GM19372 (cell line): ENCODE measurements around the gene NCK1.
"Not testable (repeated sequence)": the region's sequence is repeated elsewhere in the genome, so short reads cannot be mapped to it uniquely, and the experiment has no call there.

Experiments used
- ATAC-seq: cut with Tn5 transposase; IDR thresholded peaks from one replicate; pipeline ENCODE4 v1.9.1; 2021; ENCODE audit warnings: mild to moderate bottlenecking, low read depth, moderate library complexity; ENCODE audit not compliant: unreplicated experiment

The NCK1 gene

DNA sequence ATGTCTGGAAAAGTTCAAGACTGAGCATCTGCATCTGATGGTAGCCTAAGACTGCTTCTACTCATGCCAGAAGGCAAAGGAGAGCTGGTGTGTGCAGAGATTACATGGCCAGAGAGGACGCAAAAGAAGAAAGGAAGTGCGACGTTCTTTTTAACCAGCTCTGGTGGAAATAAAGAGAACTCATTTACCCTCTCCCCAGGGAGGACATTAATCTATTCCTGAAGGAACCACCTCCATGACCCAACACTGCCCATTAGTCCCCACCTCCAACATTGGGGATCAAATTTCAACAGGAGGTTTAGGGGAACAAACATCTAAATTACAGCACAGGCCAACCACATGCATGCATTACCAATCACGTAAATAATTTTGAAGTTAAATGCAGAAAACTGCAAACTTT, 1.5 kb upstream of the NCK1 start:
- ATAC-seq, result no peak

DNA sequence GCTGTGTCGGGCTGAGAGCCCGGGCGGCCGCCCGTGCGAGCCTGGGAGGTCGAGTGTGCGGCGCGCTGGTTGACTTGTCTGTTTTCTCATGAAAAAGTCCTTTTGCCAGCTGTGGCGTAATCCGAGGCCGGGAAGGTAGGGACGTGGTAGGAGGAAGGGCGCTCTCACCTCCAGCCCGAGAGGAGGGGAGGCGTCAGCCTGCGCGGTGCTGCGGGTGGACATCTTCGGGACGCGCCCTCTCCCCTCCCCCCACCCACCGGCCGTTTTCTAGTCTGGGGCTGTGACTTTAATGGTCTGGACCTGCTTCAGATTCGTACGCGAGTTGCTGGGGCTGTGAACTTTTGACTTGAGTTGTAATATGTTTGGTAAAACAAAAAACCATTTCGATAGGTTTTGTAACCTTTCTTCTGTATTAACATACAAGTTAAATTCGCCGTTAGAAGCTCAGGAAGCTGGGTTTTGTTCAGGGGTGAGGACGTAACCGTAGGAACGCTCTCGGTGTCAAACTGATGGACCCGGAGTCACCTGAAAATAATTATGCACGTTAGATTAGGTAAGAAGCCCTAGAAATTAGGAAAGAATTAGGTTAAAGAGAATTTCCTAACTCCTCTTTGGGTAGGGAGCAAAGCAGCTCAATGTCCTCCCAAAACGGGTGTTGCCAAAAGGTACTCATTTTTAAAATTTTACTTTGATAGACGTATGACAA, 762 bp downstream of the NCK1 start:
- peak; percentile 15 for ATAC-seq

DNA sequence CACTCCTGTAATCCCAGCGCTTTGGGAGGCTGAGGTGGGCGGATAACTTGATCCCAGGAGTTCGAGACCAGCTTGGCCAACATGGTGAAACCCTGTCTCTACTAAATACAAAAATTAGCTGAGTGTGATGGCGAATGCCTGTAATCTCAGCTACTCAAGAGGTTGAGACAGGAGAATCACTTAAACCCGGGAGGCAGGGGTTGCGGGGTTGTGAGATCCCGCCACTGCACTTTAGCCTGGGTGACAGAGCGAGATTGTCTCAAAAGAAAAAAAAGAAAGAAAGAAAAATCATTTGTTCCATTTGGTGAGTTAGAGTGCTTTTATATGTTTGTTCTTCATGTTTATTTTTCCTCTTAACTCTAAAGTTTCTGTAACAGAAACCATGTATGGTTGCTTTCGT, 7.3 kb downstream of the NCK1 start:
- no peak for ATAC-seq

DNA sequence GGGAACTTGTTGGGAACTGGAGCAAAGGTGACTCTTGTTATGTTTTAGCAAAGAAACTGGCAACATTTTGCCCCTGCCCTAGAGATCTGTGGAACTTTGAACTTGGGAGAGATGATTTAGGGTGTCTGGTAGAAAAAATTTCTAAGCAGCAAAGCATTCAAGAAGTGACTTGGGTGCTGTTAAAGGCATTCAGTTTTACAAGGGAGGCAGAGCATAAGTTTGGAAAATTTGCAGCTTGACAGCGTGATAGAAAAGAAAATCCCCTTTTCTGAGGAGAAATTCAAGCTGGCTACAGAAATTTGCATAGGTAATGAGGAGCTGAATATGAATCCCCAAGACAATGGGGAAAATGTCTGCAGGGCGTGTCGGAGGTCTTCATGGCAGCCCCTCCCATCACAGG, 10.2 kb downstream of the NCK1 start:
- ATAC-seq, result not testable (repeated sequence)

DNA sequence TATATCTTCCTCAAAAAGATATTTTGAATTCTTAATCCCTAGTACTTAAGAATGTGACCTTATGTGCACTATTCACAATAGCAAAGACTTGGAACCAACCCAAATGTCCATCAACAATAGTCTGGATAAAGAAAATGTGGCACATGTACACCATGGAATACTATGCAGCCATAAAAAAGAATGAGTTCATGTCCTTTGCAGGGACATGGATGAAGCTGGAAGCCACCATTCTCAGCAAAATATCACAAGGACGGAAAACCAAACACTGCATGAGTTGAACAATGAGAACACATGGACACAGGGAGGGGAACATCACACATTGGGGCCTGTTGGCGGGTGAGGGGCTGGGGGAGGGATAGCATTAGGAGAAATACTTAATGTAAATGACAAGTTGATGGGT, 17.5 kb downstream of the NCK1 start:
- ATAC-seq, result not testable (repeated sequence)

DNA sequence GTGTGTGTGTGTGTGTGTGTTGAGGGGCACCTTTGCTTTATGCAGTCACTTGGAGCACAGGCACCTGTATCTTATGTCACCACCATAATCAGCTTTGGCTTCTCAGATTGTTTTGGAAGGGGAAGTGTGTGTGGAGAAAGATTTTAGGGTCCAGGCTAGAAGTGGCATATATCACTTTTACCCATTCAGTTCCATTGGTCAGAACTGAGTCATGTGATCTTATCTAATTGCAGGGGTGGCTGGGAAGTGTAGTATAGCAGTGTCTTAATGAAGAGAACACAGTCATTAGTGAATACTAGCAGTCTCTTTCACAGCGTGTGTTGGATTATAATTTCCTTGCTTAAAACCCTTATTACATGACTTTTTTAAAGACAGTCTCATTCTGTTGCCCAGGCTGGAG, 20.6 kb downstream of the NCK1 start:
- ATAC-seq, result no peak

DNA sequence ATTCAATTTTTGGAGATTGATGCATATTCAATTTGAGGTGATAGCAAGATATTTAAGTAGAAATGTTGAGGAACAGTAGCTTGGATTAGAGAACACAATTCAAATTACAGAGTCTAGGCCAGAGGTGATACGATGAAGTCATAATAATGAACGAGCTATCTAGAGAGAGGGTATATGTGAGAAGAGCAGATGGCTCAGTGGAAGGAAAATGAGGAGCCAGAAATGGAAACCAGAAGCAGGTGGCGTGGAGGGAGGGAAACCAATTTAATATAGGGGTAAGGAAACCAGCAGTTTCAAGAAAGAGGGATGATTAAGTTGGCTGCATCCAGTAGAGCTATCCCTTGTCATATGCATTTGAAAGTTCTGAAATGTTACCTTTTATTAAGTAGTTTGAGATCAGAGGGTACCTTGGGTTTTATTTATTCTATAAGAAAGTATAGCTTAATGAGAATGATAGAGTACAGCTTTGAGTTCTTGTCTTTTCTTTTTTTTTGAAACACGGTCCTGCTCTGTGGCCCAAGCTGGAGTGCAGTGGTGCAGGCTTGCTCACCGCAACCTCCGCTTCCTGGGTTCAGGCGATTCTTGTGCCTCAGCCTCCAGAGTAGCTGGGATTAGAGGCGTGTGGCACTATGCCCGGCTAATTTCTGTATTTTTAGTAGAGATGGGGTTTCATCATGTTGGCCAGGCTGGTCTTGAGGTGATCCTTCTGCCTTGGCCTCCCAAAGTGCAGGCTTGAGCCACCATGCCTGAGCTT, 22.1 kb downstream of the NCK1 start:
- ATAC-seq, result no peak

DNA sequence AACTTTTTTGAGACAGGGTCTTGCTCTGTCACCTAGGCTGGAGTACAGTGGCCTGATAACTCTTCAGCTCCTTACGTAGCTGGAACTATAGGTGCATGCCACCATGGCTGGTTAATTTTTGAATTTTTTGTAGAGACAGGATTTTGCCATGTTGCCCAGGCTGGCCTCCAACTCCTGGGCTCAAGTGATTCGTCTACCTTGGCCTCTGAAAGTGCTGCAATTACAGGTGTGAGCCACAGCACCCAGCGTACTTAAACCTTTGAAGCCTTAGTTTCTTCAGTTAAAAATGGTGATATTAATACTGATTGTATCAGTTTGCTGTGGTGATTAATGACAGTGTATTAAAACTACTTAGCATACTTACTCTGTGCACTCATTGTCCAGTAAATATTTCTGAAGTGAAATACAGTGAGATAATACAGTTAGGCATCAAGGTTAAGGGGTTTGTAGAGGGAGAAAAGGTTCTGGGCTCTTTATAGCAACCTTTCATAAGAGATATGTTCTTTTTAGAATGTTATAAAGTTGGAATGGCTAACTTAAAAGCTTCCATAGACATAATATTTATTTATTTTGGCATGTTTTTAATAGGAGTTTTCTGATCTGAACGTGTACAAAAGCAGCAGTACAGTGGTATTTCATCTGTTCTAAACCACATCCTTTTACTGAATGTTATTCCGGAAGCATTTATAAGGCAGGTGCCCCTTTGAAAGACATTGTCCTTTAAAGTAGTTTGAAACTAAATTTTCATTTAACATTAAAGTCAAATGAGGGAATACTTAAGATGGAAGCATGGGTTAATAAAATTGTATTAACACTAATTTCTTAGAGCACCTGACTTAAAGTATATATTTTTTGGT, 23.6 kb downstream of the NCK1 start:
- no peak for ATAC-seq

DNA sequence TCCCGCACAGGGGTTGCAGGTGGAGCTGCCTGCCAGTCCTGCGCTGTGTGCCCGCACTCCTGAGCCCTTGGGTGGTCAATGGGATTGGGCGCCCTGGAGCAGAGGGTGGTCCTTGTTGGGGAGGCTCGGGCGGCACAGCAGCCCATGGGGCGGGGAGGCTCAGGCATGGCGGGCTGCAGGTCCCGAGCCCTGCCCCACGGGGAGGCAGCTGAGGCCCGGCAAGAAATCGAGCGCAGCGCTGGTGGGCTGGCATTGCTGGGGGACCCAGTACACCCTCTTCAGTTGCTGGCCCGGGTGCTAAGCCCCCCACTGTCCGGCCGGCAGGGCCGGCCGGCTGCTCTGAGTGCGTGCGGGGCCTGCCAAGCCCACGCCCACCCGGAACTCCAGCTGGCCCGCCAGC, 27.9 kb downstream of the NCK1 start:
- ATAC-seq, result no peak

DNA sequence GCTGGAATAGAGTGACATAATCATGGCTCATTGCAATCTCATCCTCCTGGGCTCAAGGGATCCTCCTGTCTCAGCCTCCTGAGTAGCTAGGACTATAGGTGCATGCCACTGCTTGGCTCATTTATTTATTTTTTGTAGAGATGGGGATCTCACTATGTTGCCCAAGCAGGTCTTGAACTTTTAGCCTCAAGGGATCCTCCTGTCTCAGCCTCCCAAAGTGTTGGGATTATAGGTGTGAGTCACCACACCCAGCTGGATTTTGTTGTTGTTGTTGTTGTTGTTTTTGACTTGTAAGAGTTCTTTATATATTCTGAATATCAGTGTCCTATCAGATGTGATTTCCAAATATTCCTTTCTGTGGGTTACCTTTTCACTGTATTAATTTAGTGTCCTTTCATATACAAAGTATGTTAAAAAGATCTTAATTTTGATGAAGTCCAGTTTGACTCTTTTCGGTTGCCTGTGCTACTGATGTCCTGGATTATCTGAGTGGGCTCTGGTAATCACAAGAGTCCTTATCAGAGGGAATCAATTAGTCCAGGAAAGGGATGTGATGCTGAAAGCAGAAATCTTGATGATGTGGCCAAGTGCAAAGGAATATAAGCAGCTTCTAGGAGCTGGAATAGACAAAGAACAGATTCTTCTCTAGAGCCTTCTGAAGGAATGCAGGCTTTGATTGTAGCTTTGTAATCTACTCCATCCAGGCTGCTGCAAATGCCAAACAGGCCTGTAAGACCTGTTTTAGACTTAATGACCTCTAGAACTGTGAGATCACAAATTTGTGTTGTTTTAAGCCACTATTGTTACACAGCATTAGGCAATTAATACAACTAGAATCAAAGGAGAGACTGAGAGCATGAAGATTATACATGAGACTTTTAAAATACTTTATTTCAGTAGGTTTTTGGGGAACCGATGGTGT, 30.2 kb downstream of the NCK1 start:
- no peak for ATAC-seq

DNA sequence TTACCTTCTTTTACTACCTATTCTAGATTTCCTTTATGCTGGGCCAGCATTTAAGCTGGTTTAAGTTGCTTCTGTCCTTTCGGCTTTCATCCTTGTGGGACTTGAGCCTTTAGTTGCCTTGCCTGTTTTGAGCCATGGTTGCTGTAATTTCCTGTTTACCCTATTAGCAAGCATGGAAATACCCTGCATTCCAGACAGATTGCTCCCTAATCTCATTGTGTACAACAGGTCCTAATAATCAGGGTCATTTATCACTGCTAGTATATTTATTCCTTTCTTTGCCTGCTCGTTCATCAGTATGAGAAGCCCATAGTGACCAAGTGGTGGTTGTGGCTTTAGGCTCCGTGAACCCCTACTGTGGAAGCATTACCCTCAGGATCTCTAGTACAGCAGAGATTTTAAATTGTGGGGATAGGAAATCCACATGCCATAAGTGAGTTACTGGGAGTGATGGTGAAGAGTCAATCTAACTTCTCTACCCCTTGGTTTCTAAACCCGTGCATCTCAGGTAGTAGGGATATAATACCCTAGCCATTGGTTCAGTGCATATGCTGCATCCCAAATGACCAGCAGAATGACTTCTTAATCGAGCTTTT, 31.9 kb downstream of the NCK1 start:
- no peak for ATAC-seq

DNA sequence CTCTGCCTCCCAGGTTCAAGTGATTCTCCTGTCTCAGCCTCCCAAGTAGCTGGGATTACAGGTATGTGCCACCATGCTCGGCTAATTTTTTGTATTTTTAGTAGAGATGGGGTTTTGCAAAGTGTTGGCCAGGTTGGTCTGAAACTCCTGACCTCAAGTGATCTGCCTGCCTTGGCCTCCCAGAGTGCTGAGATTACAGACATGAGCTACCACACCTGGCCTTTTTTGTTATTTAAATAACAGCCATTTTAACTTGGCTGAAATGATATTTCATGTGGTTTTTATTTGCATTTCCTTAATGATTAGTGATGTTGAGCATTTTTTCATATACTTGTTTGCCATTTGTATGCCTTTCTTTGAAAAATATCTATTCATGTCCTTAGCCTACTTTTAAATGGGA, 35.2 kb downstream of the NCK1 start:
- not testable (repeated sequence) for ATAC-seq

DNA sequence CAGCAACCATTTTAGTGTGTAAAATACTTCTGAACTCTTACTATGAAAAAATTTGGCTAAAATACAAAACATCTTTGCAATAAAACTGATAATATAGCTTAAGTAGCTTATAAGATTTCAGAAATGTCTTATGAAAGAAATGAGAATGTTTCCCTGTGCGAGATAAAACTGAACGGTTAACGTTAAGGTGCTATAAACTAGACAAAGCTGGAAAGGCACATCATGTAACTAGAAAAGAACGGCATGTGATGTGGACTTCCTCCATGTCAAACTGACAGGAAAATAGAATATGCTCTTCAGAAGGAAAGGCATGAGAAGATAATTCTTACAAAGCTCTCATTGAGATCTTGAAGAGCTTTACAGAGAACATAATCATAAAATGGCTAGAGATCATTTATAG, 36.5 kb downstream of the NCK1 start:
- no peak for ATAC-seq

DNA sequence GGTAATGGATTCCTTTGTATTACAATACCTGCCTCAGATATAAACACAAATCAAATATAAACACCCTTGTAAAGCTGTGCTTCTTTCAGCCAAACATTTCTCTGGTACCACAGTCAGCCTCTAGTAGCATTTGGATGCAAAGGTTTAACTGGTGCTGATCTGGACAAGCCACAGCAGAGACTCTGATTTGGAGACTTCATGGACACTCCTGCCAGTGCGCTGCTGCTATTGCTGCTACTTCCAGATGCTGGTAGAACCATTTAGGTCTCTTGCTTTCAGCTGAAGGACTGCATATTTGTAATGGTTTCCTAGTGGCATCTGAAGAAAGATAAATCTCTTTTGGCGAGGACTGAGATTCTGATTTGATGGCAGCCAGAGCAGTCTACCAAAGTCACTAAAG, 36.9 kb downstream of the NCK1 start:
- ATAC-seq, result no peak

DNA sequence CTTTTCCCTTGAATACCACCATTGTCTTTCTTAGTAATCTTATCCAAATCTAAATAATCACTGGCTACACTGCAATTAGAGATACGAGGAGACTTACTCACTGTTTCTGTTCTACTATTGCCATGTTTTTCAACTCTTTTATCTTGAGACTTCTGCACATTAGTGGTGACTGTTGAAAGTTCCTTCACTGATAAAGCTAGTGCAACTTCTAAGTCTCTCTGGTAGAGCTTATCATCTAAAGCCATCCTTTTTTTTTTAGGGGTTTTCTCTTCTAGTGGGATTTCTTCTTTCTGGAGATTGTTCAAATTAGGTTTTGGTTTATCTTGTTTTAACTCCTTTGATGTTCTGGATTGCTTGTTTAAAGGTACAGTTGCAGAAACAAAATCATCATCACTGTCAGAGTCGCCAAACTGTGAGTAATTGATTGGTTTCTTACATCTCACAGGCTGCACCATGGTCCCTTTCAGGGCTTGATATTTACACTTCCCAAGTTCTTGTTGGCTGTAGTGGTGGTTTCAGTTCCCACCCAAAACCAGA, 37.7 kb downstream of the NCK1 start:
- ATAC-seq, result no peak

DNA sequence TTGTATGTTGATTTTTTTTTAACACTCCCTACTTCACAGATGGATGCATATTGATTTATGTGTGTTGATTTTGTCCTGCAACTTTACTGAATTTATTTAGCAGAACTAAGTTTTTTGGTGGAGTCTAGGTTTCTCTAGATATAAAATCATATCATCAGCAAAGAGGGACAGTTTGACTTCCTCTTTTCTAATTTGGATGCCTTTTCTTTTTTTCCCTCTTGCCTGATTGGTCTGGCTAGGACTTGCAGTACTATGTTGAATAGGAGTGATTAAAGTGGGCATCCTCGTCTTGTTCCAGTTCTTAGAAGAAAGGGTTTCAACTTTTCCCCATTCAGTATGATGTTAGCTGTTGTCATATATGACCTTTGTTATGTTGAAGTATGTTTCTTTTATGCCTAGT, 38.7 kb downstream of the NCK1 start:
- not testable (repeated sequence) for ATAC-seq

DNA sequence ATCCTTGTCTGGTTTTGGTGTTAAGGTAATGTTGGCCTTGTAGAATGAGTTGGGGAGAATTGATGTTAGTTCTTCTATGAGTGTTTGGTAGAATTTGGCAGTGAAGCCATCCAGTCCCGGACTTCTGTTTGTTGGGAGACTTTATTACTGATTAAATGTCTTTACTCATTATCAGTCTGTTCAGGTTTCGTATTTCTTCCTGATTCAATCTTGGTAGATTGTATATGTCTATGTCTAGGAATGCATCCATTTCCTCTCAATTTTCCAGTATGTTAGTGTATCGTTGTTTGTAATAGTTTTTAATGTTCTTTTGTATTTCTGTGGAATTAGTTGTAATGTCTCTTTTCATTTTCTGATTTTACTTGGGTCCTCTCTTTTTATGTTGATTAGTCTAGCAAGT, 39.4 kb downstream of the NCK1 start:
- no peak for ATAC-seq

DNA sequence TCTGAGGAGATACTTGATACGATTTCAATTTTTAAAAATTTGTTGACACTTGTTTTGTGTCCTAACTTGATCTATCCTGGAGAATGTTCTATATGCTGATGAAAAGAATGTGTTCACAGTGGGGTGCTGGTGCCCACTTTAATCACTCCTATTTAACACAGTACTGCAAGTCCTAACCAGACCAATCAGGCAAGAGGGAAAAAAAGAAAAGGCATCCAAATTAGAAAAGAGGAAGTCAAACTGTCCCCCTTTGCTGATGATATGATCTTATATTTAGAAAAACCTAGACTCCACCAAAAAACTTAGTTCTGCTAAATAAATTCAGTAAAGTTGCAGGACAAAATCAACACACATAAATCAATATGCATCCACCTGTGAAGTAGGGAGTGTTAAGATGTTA, 40.5 kb downstream of the NCK1 start:
- ATAC-seq, result not testable (repeated sequence)

DNA sequence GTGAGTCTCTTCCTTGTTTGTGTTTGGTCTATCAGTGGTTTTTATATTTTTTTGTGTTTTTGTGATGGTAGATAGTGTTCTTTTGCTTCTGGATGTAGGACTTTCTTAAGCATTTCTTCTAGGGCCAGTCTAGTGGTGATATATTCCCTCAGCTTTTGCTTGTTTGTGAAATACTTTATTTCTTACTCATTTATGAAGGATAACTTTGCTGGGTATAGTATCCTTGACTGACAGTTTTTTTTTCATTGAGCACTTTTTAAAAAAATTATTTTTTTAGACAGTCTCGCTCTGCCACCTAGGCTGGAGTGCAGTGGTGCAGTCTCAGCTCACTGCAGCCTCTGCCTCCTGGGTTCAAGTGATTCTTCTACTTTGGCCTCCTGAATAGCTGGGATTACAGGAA, 41.9 kb downstream of the NCK1 start:
- ATAC-seq, result no peak

DNA sequence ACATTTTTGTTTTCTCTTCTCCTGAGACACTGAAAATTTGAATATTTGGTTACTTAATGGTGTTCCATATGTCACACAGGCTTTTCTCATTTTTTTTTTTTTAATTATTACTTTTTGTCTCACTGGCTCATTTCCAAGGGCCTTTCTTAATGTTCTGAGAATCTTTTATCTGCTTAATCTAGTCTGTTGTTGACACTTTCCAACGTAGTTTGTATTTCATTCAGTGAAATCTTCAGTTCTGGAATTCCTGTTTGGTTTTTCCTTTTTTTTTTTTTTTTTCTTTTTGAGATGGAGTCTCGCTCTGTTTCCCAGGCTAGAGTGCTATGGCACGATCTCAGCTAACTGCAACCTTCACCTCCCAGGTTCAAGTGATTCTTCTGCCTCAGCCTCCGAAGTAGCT, 42.7 kb downstream of the NCK1 start:
- no peak for ATAC-seq
